Measurements from ENCODE around the gene FMN2.

- TF ChIP-seq, protein P1, sequence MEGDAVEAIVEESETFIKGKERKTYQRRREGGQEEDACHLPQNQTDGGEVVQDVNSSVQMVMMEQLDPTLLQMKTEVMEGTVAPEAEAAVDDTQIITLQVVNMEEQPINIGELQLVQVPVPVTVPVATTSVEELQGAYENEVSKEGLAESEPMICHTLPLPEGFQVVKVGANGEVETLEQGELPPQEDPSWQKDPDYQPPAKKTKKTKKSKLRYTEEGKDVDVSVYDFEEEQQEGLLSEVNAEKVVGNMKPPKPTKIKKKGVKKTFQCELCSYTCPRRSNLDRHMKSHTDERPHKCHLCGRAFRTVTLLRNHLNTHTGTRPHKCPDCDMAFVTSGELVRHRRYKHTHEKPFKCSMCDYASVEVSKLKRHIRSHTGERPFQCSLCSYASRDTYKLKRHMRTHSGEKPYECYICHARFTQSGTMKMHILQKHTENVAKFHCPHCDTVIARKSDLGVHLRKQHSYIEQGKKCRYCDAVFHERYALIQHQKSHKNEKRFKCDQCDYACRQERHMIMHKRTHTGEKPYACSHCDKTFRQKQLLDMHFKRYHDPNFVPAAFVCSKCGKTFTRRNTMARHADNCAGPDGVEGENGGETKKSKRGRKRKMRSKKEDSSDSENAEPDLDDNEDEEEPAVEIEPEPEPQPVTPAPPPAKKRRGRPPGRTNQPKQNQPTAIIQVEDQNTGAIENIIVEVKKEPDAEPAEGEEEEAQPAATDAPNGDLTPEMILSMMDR (conservative IDR thresholded peaks at IDR 0.05 in 1 of 2, IDR thresholded peaks at IDR 0.05 in 1 of 2; ENCODE audit: low read depth in 1 of 2, low read length in 2 of 2): no peak
- TF ChIP-seq EZH2 (IDR thresholded peaks at IDR 0.05; ENCODE audit: low read length, missing control alignments): no peak
Observed at GRCh38 chr1:240362046-240362445, 270.4 kb downstream of the FMN2 start.
